GM19035 (cell line): ENCODE data around the gene SPOCD1.
"Not testable (repeated sequence)": the region's sequence is repeated elsewhere in the genome, so short reads cannot be mapped to it uniquely, and the experiment has no call there.

Source experiments
- ATAC-seq: cut with Tn5 transposase; IDR thresholded peaks from one replicate; pipeline ENCODE4 v1.9.1; 2021; ENCODE audit not compliant: unreplicated experiment

The SPOCD1 gene

GRCh38 chr1:31830065-31830464, 14.2 kb upstream of the SPOCD1 start:
- ATAC-seq: no peak

GRCh38 chr1:31828926-31829690, 13.3 kb upstream of the SPOCD1 start:
- no peak for ATAC-seq

- no peak for ATAC-seq
These were observed 12.5 kb upstream of the SPOCD1 start for GRCh38 chr1:31828341-31828740.

GRCh38 chr1:31823780-31824179, 8.0 kb upstream of the SPOCD1 start:
- no peak for ATAC-seq

GRCh38 chr1:31822766-31823165, 6.9 kb upstream of the SPOCD1 start:
- ATAC-seq: no peak

- ATAC-seq: not testable (repeated sequence)
These were observed 4.4 kb upstream of the SPOCD1 start for GRCh38 chr1:31820196-31820595.

- ATAC-seq: no peak
These were observed 2.4 kb upstream of the SPOCD1 start for GRCh38 chr1:31818206-31818605.

- ATAC-seq: not testable (repeated sequence)
These were observed 1.1 kb upstream of the SPOCD1 start for GRCh38 chr1:31816947-31817346.

- not testable (repeated sequence) for ATAC-seq
These were observed 679 bp upstream of the SPOCD1 start for GRCh38 chr1:31816501-31816900.

- no peak for ATAC-seq
These were observed 546 bp downstream of the SPOCD1 start for GRCh38 chr1:31815307-31815645.

GRCh38 chr1:31814631-31815306, 1.1 kb downstream of the SPOCD1 start:
- ATAC-seq: no peak

- ATAC-seq: no peak
These were observed 1.7 kb downstream of the SPOCD1 start for GRCh38 chr1:31814041-31814511.

GRCh38 chr1:31812158-31812829, 3.5 kb downstream of the SPOCD1 start:
- no peak for ATAC-seq

- ATAC-seq: no peak
These were observed 4.2 kb downstream of the SPOCD1 start for GRCh38 chr1:31811605-31812004.

GRCh38 chr1:31809698-31810097, 6.1 kb downstream of the SPOCD1 start:
- ATAC-seq: no peak

- no peak for ATAC-seq
These were observed 8.4 kb downstream of the SPOCD1 start for GRCh38 chr1:31807273-31808048.

GRCh38 chr1:31805318-31805717, 10.5 kb downstream of the SPOCD1 start:
- no peak for ATAC-seq

GRCh38 chr1:31804098-31804497, 11.7 kb downstream of the SPOCD1 start:
- ATAC-seq: no peak

- no peak for ATAC-seq
These were observed 12.2 kb downstream of the SPOCD1 start for GRCh38 chr1:31803610-31804009.

GRCh38 chr1:31802190-31803150, 13.4 kb downstream of the SPOCD1 start:
- ATAC-seq: no peak
